ENCODE results near the gene TMEM202.
"Not testable (repeated sequence)": the region's sequence is repeated elsewhere in the genome, so short reads cannot be mapped to it uniquely, and the experiment has no call there.

DNA sequence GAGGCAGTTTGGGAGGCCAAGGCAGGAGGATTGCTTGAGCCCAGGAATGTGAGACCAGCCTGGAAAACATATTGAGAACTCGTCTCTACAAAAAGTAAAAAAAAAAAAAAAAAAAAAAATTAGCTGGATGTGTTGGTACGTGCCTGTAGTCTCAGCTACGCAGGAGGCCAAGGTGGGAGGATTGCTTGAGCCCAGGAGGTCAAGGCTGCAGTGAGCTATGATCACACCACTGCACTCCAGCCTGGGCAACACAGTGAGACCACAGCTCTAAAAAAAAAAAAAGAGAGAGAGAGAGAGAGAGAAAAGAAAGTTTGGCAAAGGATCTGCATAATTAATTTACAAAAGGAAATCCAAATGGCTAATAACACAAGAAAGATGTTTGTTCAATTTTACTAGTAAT lies 21.7 kb downstream of the TMEM202 start:
- TF ChIP-seq, protein P1, sequence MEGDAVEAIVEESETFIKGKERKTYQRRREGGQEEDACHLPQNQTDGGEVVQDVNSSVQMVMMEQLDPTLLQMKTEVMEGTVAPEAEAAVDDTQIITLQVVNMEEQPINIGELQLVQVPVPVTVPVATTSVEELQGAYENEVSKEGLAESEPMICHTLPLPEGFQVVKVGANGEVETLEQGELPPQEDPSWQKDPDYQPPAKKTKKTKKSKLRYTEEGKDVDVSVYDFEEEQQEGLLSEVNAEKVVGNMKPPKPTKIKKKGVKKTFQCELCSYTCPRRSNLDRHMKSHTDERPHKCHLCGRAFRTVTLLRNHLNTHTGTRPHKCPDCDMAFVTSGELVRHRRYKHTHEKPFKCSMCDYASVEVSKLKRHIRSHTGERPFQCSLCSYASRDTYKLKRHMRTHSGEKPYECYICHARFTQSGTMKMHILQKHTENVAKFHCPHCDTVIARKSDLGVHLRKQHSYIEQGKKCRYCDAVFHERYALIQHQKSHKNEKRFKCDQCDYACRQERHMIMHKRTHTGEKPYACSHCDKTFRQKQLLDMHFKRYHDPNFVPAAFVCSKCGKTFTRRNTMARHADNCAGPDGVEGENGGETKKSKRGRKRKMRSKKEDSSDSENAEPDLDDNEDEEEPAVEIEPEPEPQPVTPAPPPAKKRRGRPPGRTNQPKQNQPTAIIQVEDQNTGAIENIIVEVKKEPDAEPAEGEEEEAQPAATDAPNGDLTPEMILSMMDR (IDR thresholded peaks at IDR 0.05), result not testable (repeated sequence)
- TF ChIP-seq POLR2A (IDR thresholded peaks at IDR 0.05), result not testable (repeated sequence)

All from adrenal gland (tissue), 5 donors.